PC-3 (cell line): Measurements from ENCODE around the gene AHNAK. TPM values are rescaled to one million over a fixed set of nuclear protein-coding genes. Genes with fewer than 3 reads are reported as not detected.

ENCODE experiments used
- ATAC-seq: fragments of 200-7000 bp; cut with Tn5 transposase; 2 replicates; pipeline ENCODE4 v1.9.1; 2020; ENCODE audit warnings: mild to moderate bottlenecking, moderate library complexity
- BruUV-seq: library from RNA; stranded (reverse); fragments of 400-500 nt; replicated peaks from 2 replicates; lab custom pipeline; 2021; lab: Mats Ljungman, UMichigan
- CTCF ChIA-PET: fragments of 300-600 bp; sonication (Branson Sonifier 250); formaldehyde crosslinking; loops from one replicate; lab custom pipeline; 2022; ENCODE audit warnings: antibody characterized with exemption; lab: Charles Lee
- POLR2A ChIA-PET: fragments of 300-600 bp; sonication (Branson Sonifier 250); formaldehyde crosslinking; loops from one replicate; lab custom pipeline; 2022; ENCODE audit warnings: antibody characterized with exemption; ENCODE audit not compliant: unreplicated experiment; lab: Charles Lee
- DNase-seq: peaks from one replicate; pipeline ENCODE4 v3.0.0-alpha.2; 2015
- H2AFZ ChIP-seq: fragments of 300-600 bp; sonication (generic); 2 replicates; pipeline ENCODE4 v1.6.0; 2016; ENCODE audit warnings: antibody characterized with exemption, low read length
- H3F3A ChIP-seq: fragments of 300-600 bp; sonication (generic); one replicate; pipeline ENCODE4 v1.6.0; 2017; ENCODE audit warnings: antibody characterized with exemption, low read length, control low read depth, mild to moderate bottlenecking; ENCODE audit not compliant: unreplicated experiment
- H3K27ac ChIP-seq: fragments of 300-600 bp; sonication (generic); 2 replicates; pipeline ENCODE4 v1.5.1; 2016; ENCODE audit warnings: mild to moderate bottlenecking, low read length
- H3K27me3 ChIP-seq: fragments of 300-600 bp; sonication (generic); 2 replicates; pipeline ENCODE4 v1.6.1; 2016; ENCODE audit warnings: low read length, mixed read lengths
- H3K36me3 ChIP-seq: fragments of 300-600 bp; sonication (generic); 2 replicates; pipeline ENCODE4 v1.6.1; 2016; ENCODE audit warnings: low read depth, mixed run types, low read length, mixed read lengths
- H3K4me1 ChIP-seq: fragments of 300-600 bp; sonication (generic); 2 replicates; pipeline ENCODE4 v1.5.1; 2016; ENCODE audit warnings: low read length; ENCODE audit not compliant: insufficient read depth
- H3K4me2 ChIP-seq: fragments of 300-600 bp; sonication (generic); 2 replicates; pipeline ENCODE4 v1.6.0; 2016; ENCODE audit warnings: low read length
- H3K4me3 ChIP-seq: fragments of 300-600 bp; sonication (generic); 2 replicates; pipeline ENCODE4 v1.5.1; 2016; ENCODE audit warnings: mild to moderate bottlenecking, low read length, mixed read lengths
- H3K79me2 ChIP-seq: fragments of 300-600 bp; sonication (generic); 2 replicates; pipeline ENCODE4 v1.6.1; 2017; ENCODE audit warnings: low read length, mixed read lengths
- H3K9ac ChIP-seq: fragments of 300-600 bp; sonication (generic); 2 replicates; pipeline ENCODE4 v1.6.0; 2016; ENCODE audit warnings: mild to moderate bottlenecking, low read length
- H3K9me2 ChIP-seq: fragments of 300-600 bp; sonication (generic); replicated peaks from 2 replicates; pipeline ENCODE4 v1.6.1; 2016; ENCODE audit warnings: mixed run types, low read length, mixed read lengths
- H3K9me3 ChIP-seq: fragments of 300-600 bp; sonication (generic); 2 replicates; pipeline ENCODE4 v1.6.1; 2016; ENCODE audit warnings: low read length, mixed read lengths
- H4K20me1 ChIP-seq: fragments of 300-600 bp; sonication (generic); 2 replicates; pipeline ENCODE4 v1.6.1; 2016; ENCODE audit warnings: low read length, mixed read lengths
- CTCF ChIP-seq: fragments of 300-600 bp; sonication (generic); conservative IDR thresholded peaks from 2 replicates; pipeline ENCODE4 v1.5.1; 2017; ENCODE audit warnings: antibody characterized with exemption, low read depth, mild to moderate bottlenecking, low read length
- EZH2 ChIP-seq: fragments of 300-600 bp; sonication (generic); IDR thresholded peaks from one replicate; pipeline ENCODE4 v1.6.1; 2017; ENCODE audit warnings: antibody characterized with exemption, mild to moderate bottlenecking, low read length; ENCODE audit not compliant: unreplicated experiment
- EZH2phosphoT487 ChIP-seq: fragments of 300-600 bp; sonication (generic); IDR thresholded peaks from 2 replicates; pipeline ENCODE4 v1.6.1; 2018; ENCODE audit warnings: mild to moderate bottlenecking, antibody characterized with exemption, low read length, borderline replicate concordance
- intact Hi-C: fragments of 100-400 bp; cut with micrococcal nuclease; formaldehyde crosslinking; loops from 2 replicates; pipeline ENCODE4 v1.9.0; 2023
- total RNA-seq: library from RNA; depleted of rRNA; stranded (reverse); fragments of >200 nt; gene quantifications from 2 replicates; pipeline ENCODE4 v1.2.3, GENCODE V29; 2014

The AHNAK gene
- total RNA-seq, 1 experiment from 2014 or later = 287 TPM

DNA sequence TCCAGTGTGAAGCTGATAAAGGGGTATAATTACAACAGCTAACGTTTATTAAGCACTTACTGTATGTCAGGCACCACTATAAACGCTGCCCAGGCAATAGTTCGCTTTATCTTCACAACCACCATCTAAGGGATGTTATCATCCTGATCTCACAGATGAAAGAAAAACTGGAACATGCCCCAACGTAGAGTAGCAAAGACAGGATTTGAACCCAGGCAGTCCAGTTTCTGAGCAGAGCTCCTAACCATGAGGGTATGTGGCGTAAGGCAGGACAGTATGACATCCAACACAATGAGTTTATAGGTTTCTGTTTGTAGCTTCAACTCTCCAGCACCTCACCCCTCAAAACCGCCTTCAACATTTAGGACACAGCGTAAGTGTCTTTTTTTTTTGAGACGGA lies 59.5 kb downstream of the AHNAK start:
- Histone ChIP-seq H3K9ac (no peak overlapping the region), H3K4me2 (no peak overlapping the region), H3K79me2 (no peaks in the 10 kb centered on the region), H3K36me3 (no peaks in the 10 kb centered on the region), H3K9me3 (no peaks in the 10 kb centered on the region), H4K20me1 (no peaks in the 10 kb centered on the region), H3K27me3 (no peaks in the 10 kb centered on the region), H3F3A (no peaks in the 10 kb centered on the region), H2AFZ (no peak overlapping the region), H3K27ac (no peak overlapping the region), H3K9me2 (no peaks in the 10 kb centered on the region), H3K4me3 (no peak overlapping the region), H3K4me1 (no peaks in the 10 kb centered on the region)
- DNase-seq (no peak), ATAC-seq (no peak)
- ChIA-PET CTCF (interaction anchor here (1.5 kb wide), 1 partner anchor 62 kb away, joined by 6 read pairs; no protein-coding TSS in a partner anchor), POLR2A (interaction anchor here (1.0 kb wide), 1 partner anchor 17 kb away, joined by 7 read pairs; no protein-coding TSS in a partner anchor)
- no TSS peak for BruUV-seq
- intact Hi-C loops = no loop called here
- no peak for TF ChIP-seq EZH2
- TF ChIP-seq EZH2phosphoT487 = no peak
- no peak for TF ChIP-seq CTCF

DNA sequence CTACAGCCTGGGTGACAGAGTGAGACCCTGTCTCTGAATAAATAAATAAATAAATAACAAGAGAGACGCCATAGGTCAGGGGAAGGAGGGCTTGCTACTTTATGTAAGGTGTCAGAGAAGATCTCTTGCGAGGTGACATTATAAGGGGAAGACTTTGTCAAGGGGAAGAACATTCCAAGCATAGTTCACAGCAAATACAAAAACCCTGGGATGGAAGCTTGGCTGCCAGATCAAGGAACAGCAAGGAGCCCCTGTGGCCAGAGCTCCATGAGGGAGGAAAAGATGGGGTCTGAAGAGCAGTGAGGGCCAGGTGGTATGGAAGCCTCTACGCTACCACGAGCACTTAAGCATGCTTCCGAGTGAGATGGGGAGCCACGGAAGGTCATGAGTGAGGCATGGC lies 62.3 kb downstream of the AHNAK start:
- Histone ChIP-seq H3K27me3 (no peaks in the 10 kb centered on the region), H4K20me1 (no peaks in the 10 kb centered on the region), H3K79me2 (no peaks in the 10 kb centered on the region), H3K9ac (no peak overlapping the region), H3K9me2 (no peaks in the 10 kb centered on the region), H3K4me2 (no peak overlapping the region), H3K27ac (no peak overlapping the region), H3F3A (no peaks in the 10 kb centered on the region), H3K9me3 (no peaks in the 10 kb centered on the region), H3K4me3 (no peak overlapping the region), H3K4me1 (peaks cover 18% of the 10 kb centered on the region), H2AFZ (no peak overlapping the region), H3K36me3 (no peaks in the 10 kb centered on the region)
- no TSS peak for BruUV-seq
- DNase-seq = no peak
- TF ChIP-seq EZH2phosphoT487 = no peak
- TF ChIP-seq CTCF = no peak
- no peak for TF ChIP-seq EZH2
- ChIA-PET POLR2A (no interaction called here), CTCF (no interaction called here)
- intact Hi-C loops = no loop called here
- ATAC-seq = no peak

DNA sequence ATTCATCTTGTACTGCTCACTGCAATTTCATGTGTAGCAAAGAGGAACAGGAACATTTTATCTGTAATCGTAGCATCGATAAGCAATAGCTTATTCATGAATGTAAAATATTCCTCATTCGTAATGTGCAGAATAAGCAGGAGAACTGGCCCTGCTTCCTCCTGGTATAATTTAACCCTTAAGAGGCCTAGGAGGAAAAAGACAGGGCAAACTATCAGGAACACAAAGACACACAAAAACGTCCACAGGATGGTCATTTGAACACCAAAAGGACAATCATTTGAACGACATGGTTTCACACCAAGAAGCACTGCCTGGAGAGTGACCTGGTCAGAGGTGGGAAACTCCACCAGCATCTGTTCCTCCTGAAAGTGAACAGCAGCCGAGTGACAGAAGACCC lies 63.9 kb downstream of the AHNAK start:
- no peaks in the 10 kb centered on the region for H3K79me2 ChIP-seq
- H3K27ac ChIP-seq = no peak overlapping the region
- no peak overlapping the region for H3K4me3 ChIP-seq
- no peaks in the 10 kb centered on the region for H3K27me3 ChIP-seq
- H3K4me2 ChIP-seq = no peak overlapping the region
- ATAC-seq = no peak
- H2AFZ ChIP-seq = no peak overlapping the region
- ChIA-PET CTCF (interaction anchor here (0.6 kb wide), 1 partner anchor 56 kb away, joined by 8 read pairs; no protein-coding TSS in a partner anchor), POLR2A (no interaction called here)
- H3F3A ChIP-seq = no peaks in the 10 kb centered on the region
- no TSS peak for BruUV-seq
- no peak overlapping the region for H3K9ac ChIP-seq
- H4K20me1 ChIP-seq = no peaks in the 10 kb centered on the region
- intact Hi-C loops = no loop called here
- peaks cover 18% of the 10 kb centered on the region for H3K4me1 ChIP-seq
- H3K36me3 ChIP-seq = no peaks in the 10 kb centered on the region
- TF ChIP-seq CTCF (no peak), EZH2phosphoT487 (no peak), EZH2 (no peak)
- no peaks in the 10 kb centered on the region for H3K9me2 ChIP-seq
- H3K9me3 ChIP-seq = no peaks in the 10 kb centered on the region
- DNase-seq = no peak
